Measurements from ENCODE around the gene ZNF841.
"Not testable (repeated sequence)": the region's sequence is repeated elsewhere in the genome, so short reads cannot be mapped to it uniquely, and the experiment has no call there.

The ZNF841 gene

DNA sequence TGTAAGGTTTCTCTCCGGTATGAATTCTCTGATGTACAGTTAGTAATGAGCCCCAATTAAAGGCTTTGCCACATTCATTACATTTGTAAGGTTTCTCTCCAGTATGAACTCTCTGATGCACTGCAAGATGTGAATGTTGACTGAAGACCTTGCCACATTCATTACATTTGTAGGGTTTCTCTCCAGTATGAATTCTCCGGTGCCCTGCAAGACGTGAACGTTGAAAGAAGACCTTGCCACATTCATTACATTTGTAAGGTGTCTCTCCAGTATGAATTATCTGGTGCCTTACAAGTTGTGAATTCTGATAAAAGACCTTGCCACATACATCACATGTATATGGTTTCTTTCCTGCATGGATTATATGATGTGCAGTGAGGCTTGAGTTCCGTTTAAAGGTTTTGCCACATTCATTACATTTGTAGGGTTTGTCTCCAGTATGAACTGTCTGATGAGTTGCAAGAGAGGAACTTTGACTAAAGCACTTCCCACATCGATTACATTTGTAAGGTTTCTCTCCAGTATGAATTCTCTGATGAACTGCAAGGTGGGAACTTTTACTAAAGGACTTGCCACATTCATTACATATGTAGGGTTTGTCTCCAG, 29.2 kb downstream of the ZNF841 start:
- DNase-seq (ENCODE audit: low spot score), result no peak

DNA sequence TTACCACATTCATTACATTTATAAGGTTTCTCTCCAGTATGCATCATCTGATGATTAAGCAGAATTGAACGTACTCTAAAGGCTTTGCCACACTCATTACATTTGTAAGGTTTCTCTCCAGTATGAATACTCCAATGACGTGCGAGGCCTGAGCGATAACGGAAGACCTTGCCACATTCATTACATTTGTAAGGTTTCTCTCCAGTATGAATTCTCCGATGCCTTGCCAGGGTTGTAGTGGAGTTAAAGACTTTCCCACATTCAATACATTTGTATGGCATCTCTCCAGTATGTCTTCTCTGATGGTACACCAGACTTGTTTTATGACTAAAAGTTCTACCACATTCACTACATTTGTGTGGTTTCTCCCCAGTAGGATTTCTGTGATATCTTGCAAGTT, 30.2 kb downstream of the ZNF841 start:
- no peak for DNase-seq (ENCODE audit: low spot score)

DNA sequence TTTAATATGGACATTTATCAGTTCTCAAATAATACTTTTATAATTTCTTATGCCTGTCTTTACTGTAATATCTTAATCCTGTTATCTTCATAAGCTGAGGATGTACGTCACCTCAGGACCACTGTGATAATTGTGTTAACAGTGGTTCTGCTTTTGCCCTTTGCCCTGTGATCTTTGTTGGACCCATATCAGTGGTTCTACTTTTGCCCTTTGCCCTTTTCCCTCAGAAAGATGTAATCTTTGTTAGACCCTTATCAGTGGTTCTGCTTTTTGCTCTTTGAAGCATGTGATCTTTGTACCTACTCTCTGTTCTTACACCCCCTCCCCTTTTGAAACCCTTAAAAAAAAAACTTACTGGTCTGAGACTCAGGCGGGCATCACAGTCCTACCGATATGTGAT, 39.1 kb downstream of the ZNF841 start:
- DNase-seq (ENCODE audit: low spot score), result not testable (repeated sequence)

DNA sequence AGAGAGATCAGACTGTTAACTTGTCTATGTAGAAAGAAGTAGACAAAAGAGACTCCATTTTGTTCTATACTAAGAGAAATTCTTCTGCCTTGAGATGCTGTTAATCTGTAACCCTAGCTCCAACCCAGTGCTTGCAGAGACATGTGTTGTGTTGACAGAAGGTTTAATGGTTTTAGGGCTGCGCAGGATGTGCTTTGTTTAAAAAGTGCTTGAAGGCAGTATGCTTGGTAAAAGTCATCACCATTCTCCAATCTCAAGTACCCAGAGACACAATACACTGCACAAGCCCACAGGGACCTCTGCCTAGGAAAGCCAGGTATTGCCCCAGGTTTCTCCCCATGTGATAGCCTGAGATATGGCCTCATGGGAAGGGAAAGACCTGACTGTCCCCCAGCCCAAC, 43.8 kb downstream of the ZNF841 start:
- DNase-seq (ENCODE audit: low spot score), result not testable (repeated sequence)

DNA sequence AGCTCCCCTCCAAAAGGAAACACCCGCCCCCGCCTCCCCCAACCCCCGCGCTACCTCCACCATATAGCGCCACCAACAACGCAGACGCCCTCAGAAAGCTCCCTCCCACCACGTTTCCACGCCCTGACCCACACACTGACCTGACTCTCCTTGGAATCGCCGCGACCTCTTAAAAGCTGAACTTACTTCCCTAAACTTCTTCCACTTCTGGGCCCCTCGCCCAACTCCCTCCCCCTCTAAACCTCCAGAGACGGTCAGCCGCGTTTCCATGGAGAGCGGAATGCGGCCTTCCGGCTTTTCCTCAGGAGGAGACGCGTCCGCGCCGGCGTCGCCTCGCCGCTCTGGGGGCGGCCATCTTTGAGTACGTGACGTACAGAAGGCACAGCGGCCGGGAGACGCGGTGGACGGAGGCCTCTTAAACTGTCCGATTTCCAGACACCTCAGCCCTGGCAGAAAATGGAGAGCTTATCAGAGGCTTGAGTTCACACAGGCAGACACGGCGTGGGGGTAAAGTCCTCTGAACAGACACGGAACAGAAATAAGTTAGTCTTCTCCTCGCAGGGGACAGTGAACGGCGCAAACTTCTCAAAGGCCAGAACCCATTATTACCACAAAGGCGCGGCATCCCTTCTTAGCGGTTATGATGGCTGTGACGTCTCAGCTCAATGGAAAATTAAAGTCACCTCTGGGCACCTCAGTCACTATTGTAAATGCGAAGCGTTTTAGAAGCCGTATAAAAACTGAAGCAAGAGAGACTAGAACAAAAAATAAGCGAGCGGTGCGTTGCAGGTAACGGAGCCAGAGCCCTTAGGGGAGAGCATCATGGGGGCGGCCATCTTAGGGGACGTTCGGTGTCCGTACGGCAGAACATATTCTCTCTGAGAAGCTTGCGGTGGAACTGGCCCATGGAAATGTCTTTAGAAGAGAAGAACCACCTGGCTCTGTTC, 46.7 kb downstream of the ZNF841 start, which contains the start of gene ZNF432:
Gene ZNF432, minus strand, starts transcription at position 284 of the 947 bp plus-strand sequence. CDS start 1,970 bp downstream, outside the sequence.
- peak; percentile 87 for DNase-seq (ENCODE audit: low spot score)

DNA sequence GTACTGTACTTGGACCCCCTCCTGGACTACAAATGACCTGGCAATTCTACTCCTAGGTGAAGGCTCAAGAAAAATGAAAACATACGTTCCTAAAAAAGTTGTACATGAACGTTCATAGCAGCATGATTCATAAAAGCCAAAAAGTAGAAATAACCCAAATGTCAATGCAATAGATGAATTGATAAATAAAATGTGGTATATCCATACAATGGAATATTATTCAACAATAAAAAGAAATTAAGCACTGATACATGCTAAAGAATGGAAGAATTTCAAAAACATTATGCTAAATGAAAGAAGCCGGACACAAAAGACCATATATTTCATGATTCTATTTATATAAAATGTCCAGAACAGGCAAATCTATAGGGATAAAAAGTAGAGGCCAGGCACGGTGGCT, 56.4 kb downstream of the ZNF841 start:
- DNase-seq (ENCODE audit: low spot score), result no peak

DNA sequence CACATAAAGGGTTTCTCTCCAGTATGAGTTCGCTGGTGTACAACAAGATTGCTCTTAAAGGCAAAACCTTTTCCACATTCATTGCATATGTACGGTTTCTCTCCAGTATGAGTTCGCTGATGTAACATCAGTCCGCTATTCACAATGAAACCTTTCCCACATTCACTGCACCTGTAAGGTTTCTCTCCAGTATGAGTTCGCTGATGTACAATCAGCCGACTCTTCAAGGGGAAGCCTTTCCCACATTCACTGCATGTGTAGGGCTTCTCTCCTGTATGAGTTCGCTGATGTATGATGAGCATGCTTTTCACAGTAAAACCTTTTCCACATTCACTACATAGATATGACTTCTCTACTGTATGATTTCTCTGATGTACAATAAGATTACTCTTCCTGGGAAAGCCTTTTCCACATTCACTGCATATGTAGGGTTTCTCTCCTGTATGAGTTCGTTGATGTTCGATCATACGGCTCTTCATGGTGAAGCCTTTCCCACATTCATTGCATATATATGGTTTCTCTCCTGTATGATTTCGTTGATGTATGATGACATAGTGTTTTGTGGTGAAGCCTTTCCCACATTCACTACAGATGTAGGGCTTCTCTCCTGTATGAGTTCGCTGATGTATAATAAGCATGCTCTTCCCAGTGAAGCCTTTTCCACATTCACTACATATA, 61.4 kb downstream of the ZNF841 start:
- no peak for DNase-seq (ENCODE audit: low spot score)

DNA sequence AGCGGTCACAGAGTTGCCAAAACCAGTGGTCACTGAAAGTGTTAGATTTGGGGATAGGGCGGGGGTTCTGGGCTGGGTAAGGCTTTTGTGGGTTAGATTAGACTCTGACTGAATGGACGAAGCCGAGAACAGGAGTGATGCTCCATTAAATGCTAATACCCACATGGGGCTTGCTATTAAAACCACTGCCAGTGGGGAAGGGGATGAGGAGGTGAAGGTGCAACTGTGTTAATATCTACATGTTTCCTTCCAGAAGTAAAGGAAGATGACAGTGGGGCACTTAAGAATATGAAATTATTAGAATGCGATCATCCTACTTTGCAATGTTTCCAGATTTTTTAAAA, 66.8 kb downstream of the ZNF841 start:
- DNase-seq (ENCODE audit: low spot score), result no peak

DNA sequence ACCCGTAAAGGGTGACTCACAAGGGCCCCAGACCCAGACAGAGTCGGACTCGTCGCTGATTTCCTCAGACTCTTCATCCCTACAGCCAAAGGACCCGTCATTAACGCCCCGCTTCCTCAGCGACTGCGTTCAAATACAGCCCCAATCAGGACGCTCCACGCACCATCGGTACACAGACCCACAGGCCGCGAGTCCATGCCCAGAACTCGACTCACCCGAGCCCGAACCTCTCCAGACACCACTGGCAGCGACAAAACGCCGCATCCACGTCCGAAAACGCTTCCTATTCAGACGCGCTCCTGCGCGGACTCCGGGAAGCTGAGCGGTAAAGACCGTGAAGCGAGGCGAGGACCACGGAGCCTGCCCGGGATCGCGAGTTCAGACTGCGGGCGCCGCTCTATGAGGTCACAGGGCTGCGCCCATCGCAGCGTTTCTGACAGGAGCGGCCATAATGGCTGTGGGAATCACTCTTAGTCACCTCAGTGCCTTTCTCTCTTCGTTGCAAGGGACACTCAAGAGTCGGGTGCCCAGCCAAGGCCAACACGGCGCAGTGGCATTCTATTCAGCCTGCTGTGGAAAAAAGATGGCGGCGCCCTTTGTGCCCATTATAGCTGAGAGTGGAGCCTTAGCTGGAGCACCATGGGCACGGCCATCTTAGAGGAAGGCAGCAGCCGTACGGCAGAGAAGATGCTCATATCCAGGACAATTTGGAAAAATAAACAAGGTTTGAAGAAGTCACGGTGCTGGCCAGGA, 67.4 kb downstream of the ZNF841 start, which contains the start of gene ZNF614:
Gene ZNF614, minus strand, starts transcription at position 353 of the 753 bp plus-strand sequence. CDS start 2,634 bp downstream, outside the sequence.
- DNase-seq (ENCODE audit: low spot score), result peak; percentile 92

DNA sequence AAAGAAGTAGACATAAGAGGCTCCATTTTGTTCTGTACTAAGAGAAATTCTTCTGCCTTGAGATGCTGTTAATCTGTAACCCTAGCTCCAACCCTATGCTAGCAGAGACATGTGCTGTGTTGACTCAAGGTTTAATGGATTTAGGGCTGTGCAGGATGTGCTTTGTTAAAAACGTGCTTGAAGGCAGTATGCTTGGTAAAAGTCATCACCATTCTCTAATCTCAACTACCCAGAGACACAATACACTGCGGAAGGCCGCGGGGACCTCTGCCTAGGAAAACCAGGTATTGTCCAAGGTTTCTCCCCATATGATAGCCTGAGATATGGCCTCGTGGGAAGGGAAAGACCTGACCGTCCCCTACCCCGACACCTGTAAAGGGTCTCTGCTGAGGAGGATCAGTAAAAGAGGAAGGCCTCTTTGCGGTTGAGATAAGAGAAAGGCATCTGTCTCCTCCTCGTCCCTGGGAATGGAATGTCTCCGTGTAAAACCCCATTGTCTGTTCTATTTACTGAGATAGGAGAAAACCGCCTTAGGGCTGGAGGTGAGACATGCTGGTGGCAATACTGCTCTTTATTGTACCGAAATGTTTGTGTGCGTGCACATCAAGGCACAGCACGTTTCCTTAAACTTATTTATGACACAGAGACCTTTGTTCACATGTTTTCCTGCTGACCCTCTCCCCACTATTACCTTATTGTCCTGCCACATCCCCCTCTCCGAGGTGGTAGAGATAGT, 69.1 kb downstream of the ZNF841 start:
- not testable (repeated sequence) for DNase-seq (ENCODE audit: low spot score)

DNA sequence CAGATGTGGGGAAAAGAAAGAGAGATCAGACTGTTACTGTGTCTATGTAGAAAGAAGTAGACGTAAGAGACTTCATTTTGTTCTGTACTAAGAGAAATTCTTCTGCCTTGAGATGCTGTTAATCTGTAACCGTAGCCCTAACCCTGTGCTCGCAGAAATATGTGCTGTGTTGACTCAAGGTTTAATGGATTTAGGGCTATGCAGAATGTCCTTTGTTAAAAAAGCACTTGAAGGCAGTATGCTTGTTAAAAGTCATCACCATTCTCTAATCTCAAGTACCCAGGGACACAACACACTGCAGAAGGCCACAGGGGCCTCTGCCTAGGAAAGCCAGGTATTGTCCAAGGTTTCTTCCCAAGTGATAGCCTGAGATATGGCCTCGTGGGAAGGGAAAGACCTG, 71.1 kb downstream of the ZNF841 start:
- not testable (repeated sequence) for DNase-seq (ENCODE audit: low spot score)

DNA sequence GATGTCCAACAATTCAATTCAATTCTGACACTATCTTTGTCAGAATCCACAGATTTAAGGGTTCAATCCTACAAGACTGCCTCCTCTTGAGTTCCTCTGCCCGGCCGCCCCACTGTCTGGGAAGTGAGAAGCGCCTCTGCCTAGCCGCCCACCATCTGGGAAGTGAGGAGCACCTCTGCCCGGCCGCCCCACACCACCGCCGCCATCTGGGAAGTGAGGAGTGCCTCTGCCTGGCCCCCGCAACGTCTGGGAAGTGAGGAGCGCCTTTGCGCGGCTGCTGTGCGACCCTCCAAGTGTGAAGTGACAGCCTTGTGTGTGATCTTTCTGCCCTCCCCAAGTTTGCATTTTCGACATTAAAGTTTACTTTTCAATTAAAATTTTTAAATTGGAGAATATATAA, 73.4 kb downstream of the ZNF841 start:
- no peak for DNase-seq (ENCODE audit: low spot score)

DNA sequence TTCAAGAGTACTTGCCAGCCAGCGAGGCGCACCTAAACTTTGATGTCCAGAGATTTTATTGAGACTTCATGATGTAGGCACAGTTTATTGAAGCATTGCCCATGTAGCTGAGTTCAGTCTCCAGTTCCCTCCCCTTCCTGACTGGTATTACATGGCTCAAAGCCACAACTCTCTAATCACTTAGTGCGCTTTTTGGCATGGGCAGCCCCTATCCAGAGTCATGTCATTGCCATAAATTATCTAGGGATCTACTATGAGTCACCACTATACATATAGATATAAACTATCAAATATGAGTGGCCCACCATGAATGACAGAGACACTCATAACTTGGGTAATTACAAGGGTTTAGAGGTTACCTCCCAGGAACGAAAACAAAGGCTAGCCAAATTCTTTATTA, 75.1 kb downstream of the ZNF841 start:
- DNase-seq (ENCODE audit: low spot score), result no peak

All from SW480 (cell line).